Activated naive CD4-positive, alpha-beta T cell treated with anti-CD3 and anti-CD28 coated beads for 36 hours (primary cell): ENCODE results near the gene PYGO2. TPM values are rescaled to one million over a fixed set of nuclear protein-coding genes. Genes with fewer than 3 reads are reported as not detected.
"Not testable (repeated sequence)": the region's sequence is repeated elsewhere in the genome, so short reads cannot be mapped to it uniquely, and the experiment has no call there.

Source experiments
- CTCF ChIA-PET: fragments of 350-600 bp; sonication (Branson Sonifier 250); formaldehyde crosslinking; loops from one replicate; lab custom pipeline; 2021; ENCODE audit warnings: antibody characterized with exemption; lab: Charles Lee
- DNase-seq: peaks from one replicate; pipeline ENCODE4 v3.0.0-alpha.2; 2020
- H3K27ac Mint-ChIP-seq: one replicate; pipeline ENCODE4 v1.8.0; 2021; ENCODE audit warnings: mild to moderate bottlenecking, mixed read lengths
- H3K27me3 Mint-ChIP-seq: one replicate; pipeline ENCODE4 v1.8.0; 2021; ENCODE audit warnings: low read depth, mixed read lengths
- H3K36me3 Mint-ChIP-seq: one replicate; pipeline ENCODE4 v1.8.0; 2021; ENCODE audit warnings: low read depth, mixed read lengths
- H3K4me1 Mint-ChIP-seq: one replicate; pipeline ENCODE4 v1.8.0; 2021; ENCODE audit warnings: low read depth, mixed read lengths
- H3K4me3 Mint-ChIP-seq: one replicate; pipeline ENCODE4 v1.8.0; 2021; ENCODE audit warnings: mild to moderate bottlenecking, moderate library complexity, mixed read lengths
- H3K9me3 Mint-ChIP-seq: one replicate; pipeline ENCODE4 v1.8.0; 2021; ENCODE audit warnings: mixed read lengths
- intact Hi-C: fragments of 100-400 bp; cut with micrococcal nuclease; formaldehyde crosslinking; loops from one replicate; pipeline ENCODE4 v1.15.1; 2023
- total RNA-seq, 2 experiments: library from RNA; stranded (reverse); gene quantifications; one replicate each; pipeline ENCODE4 v1.2.3, GENCODE V29; 2021

PYGO2 gene
- total RNA-seq, 2 experiments from 2014 or later, result 35.6 to 36.3 TPM

DNA sequence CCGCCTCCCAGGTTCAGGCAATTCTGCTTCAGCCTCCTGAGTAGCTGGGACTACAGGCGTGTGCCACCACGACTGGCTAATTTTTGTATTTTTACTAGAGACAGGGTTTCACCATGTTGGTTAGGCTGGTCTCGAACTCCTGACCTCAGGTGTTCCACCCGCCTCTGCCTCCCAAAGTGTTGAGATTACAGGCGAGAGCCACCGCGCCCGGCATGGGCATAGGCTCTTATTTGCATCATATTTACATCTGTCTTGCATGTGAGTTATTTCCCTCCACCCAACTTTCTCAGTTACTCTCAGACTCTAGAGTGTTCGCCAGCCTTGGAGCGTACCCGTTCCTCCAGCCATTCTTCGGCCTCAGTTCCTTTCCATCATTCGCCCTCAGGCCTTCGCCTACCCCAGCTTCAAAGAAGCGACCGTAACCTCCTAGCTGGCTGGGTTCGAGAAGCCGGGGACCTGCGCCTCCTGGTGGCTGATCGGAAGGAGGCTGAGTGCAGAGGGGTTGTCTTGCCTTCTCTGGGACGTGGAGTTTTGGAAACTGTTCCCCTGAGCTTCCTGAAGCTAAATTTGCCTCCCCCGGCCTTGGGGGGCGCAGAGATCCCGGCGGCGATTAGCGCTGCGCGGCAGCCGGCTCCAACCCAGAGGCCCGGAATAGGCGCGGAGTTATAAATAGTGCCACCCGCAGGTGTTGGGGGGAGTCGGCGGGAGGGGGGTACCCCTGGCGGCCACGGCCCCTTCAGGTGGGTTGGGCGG is 37.4 kb upstream of the PYGO2 start:
- CTCF ChIA-PET, result interaction anchor here (0.6 to 4.7 kb wide), 22 partner anchors 8 to 290 kb away, joined by 3 to 37 read pairs (median 6); partner anchors contain the start of genes CKS1B, FLAD1, PBXIP1 and PYGO2
- Mint-ChIP-seq H3K27ac (peak overlapping the region; percentile 94), H3K9me3 (no peaks in the 10 kb centered on the region), H3K4me1 (peaks cover 26% of the 10 kb centered on the region), H3K36me3 (peaks cover 8% of the 10 kb centered on the region), H3K4me3 (peak overlapping the region; percentile 75), H3K27me3 (no peaks in the 10 kb centered on the region)
- intact Hi-C loops, result loop anchor here (1.0 kb wide), 4 partner anchors 38 to 440 kb away; partner anchors contain the start of genes ADAM15 and PYGO2
- peak; percentile 85 for DNase-seq

DNA sequence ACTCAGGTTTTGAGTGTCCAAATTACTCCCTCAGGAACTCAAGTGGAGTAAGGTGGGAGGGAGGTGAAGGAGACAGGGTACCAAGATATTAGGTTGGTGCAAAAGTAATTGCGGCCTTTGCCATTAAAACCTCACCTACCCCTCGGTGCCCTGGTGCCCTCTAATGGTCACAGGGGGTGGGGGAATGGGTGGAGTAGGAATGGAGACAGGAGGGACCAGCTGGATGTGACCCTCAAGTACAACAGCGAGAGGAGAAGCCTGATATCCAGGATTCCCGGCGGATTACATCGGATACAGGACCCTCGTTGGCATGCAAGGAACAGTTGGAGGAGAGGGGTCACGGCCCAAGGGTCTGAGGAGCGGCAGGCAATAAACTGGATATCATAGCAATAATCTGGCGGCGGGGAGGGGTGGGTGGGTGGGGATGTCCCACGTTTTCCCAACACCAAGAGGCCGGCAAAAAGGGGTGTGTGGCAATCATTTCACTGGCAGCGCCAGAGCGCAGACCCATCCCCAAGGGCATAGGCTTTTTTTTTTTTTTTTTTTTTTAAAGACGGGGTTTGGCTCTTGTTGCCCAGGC is 36.7 kb upstream of the PYGO2 start:
- Mint-ChIP-seq H3K27me3 (no peaks in the 10 kb centered on the region), H3K4me3 (no peak overlapping the region), H3K27ac (peak overlapping the region; percentile 94), H3K4me1 (peaks cover 24% of the 10 kb centered on the region), H3K36me3 (peaks cover 4% of the 10 kb centered on the region), H3K9me3 (no peaks in the 10 kb centered on the region)
- CTCF ChIA-PET, result interaction anchor here (0.6 to 4.7 kb wide), 22 partner anchors 8 to 176 kb away, joined by 3 to 37 read pairs (median 6); partner anchors contain the start of genes CKS1B, FLAD1, PBXIP1 and PYGO2
- intact Hi-C loops, result no loop called here
- DNase-seq, result no peak

GRCh38 chr1:154996966-154997701 is 35.6 kb upstream of the PYGO2 start:
- peak overlapping the region; percentile 56 for H3K27ac Mint-ChIP-seq

GRCh38 chr1:154995301-154995983 is 33.9 kb upstream of the PYGO2 start:
- H3K4me3 Mint-ChIP-seq, H3K36me3 Mint-ChIP-seq, H3K27me3 Mint-ChIP-seq, H3K9me3 Mint-ChIP-seq, intact Hi-C loops, H3K27ac Mint-ChIP-seq: not testable (repeated sequence)
- peaks cover 24% of the 10 kb centered on the region for H3K4me1 Mint-ChIP-seq
- DNase-seq, result peak; percentile 42
- CTCF ChIA-PET, result interaction anchor here (0.7 to 4.7 kb wide), 12 partner anchors 11 to 111 kb away, joined by 3 to 21 read pairs (median 4); partner anchors contain the start of gene FLAD1

More at GRCh38 chr1:154996966-154997701, 35.6 kb upstream of the PYGO2 start:
- H3K36me3 Mint-ChIP-seq, result peaks cover 2% of the 10 kb centered on the region
- H3K4me1 Mint-ChIP-seq, result peaks cover 24% of the 10 kb centered on the region
- H3K4me3 Mint-ChIP-seq, result no peak overlapping the region
- CTCF ChIA-PET, result interaction anchor here (1.1 to 4.7 kb wide), 10 partner anchors 9 to 59 kb away, joined by 3 to 37 read pairs (median 8); partner anchors contain the start of genes FLAD1 and PYGO2
- intact Hi-C loops, result no loop called here
- no peaks in the 10 kb centered on the region for H3K27me3 Mint-ChIP-seq
- no peak for DNase-seq
- no peaks in the 10 kb centered on the region for H3K9me3 Mint-ChIP-seq

- DNase-seq, result no peak
- peaks cover 21% of the 10 kb centered on the region for H3K4me1 Mint-ChIP-seq
These were observed 33.0 kb upstream of the PYGO2 start for GRCh38 chr1:154994591-154994990.

GRCh38 chr1:154994269-154994587 is 32.6 kb upstream of the PYGO2 start:
- H3K27ac Mint-ChIP-seq, result no peak overlapping the region
- no peaks in the 10 kb centered on the region for H3K27me3 Mint-ChIP-seq
- intact Hi-C loops, result no loop called here
- H3K4me3 Mint-ChIP-seq, result no peak overlapping the region
- H3K36me3 Mint-ChIP-seq, result peaks cover 6% of the 10 kb centered on the region
- no peaks in the 10 kb centered on the region for H3K9me3 Mint-ChIP-seq
- CTCF ChIA-PET, result interaction anchor here (0.8 to 2.4 kb wide), 9 partner anchors 12 to 173 kb away, joined by 3 to 9 read pairs (median 4); partner anchors contain the start of genes ADAM15 and PBXIP1
- DNase-seq, result no peak
- H3K4me1 Mint-ChIP-seq, result peaks cover 20% of the 10 kb centered on the region

More at GRCh38 chr1:154994591-154994990, 33.0 kb upstream of the PYGO2 start:
- Mint-ChIP-seq H3K36me3 (peaks cover 5% of the 10 kb centered on the region), H3K9me3 (no peaks in the 10 kb centered on the region), H3K4me3 (no peak overlapping the region), H3K27me3 (no peaks in the 10 kb centered on the region), H3K27ac (no peak overlapping the region)
- CTCF ChIA-PET, result interaction anchor here (0.8 to 2.4 kb wide), 6 partner anchors 23 to 173 kb away, joined by 4 to 9 read pairs (median 4); partner anchors contain the start of genes ADAM15 and PBXIP1
- intact Hi-C loops, result no loop called here

GRCh38 chr1:154993572-154994268 is 32.1 kb upstream of the PYGO2 start, which contains the start of gene LENEP:
LENEP (plus strand) TSS chr1:154993586; CDS start chr1:154993608, 22 bp downstream.
- CTCF ChIA-PET, result interaction anchor here (0.7 to 2.4 kb wide), 12 partner anchors 11 to 174 kb away, joined by 3 to 9 read pairs (median 4); partner anchors contain the start of genes ADAM15 and PBXIP1
- intact Hi-C loops, result no loop called here
- Mint-ChIP-seq H3K4me3 (no peak within 1 kb of the TSS), H3K27ac (no peak within 1 kb of the TSS), H3K36me3 (peaks cover 10% of the 10 kb centered on the region), H3K27me3 (no peaks in the 10 kb centered on the region), H3K4me1 (peaks cover 17% of the 10 kb centered on the region), H3K9me3 (no peaks in the 10 kb centered on the region)
- no peak for DNase-seq

GRCh38 chr1:154992721-154993571 is 31.4 kb upstream of the PYGO2 start:
- no peak overlapping the region for H3K4me3 Mint-ChIP-seq
- peaks cover 10% of the 10 kb centered on the region for H3K36me3 Mint-ChIP-seq
- H3K27me3 Mint-ChIP-seq, result no peaks in the 10 kb centered on the region
- CTCF ChIA-PET, result interaction anchor here (0.7 to 2.0 kb wide), 7 partner anchors 12 to 92 kb away, joined by 3 to 9 read pairs (median 4); partner anchors contain the start of gene ADAM15
- no peak for DNase-seq
- H3K27ac Mint-ChIP-seq, result no peak overlapping the region
- H3K9me3 Mint-ChIP-seq, result no peaks in the 10 kb centered on the region
- intact Hi-C loops, result no loop called here
- peaks cover 18% of the 10 kb centered on the region for H3K4me1 Mint-ChIP-seq

GRCh38 chr1:154990276-154990675 is 28.7 kb upstream of the PYGO2 start:
- H3K4me3 Mint-ChIP-seq, result no peak overlapping the region
- H3K4me1 Mint-ChIP-seq, result peaks cover 14% of the 10 kb centered on the region
- no peaks in the 10 kb centered on the region for H3K9me3 Mint-ChIP-seq
- no peak overlapping the region for H3K27ac Mint-ChIP-seq
- intact Hi-C loops, result no loop called here
- CTCF ChIA-PET, result interaction anchor here (1.2 kb wide), 1 partner anchor 9 kb away, joined by 6 read pairs; no protein-coding TSS in a partner anchor
- no peaks in the 10 kb centered on the region for H3K27me3 Mint-ChIP-seq
- no peak for DNase-seq
- peaks cover 12% of the 10 kb centered on the region for H3K36me3 Mint-ChIP-seq

DNA sequence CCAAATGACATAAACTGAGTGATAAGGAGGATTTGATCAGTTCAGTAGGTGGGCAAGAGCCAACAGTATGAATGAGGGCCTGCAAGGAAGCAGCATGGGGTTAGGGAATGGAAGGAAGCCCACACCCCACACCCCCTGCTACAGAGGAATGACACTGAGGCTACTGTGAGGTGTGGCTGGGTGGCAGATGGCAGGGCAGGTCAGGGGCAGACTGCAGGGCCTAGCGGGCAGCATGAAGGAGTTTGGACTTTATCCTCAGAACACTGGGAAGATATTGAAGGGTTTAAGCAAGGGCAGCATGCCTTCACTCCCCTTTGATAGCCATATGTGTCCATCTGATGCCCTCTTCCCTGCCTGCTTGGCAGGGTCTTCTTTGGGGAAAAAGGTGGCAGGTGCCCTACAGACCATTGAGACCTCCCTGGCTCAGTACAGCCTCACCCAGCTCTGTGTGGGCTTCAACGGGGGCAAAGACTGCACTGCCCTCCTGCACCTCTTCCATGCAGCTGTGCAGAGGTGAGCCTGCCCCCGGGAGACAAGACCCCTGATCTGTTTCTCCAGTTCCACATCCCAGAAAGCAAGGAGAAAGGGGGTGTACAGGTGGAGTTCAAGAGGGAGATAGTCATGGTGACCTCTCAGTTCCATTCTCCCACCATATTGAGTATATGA is 27.7 kb upstream of the PYGO2 start:
- no peak overlapping the region for H3K27ac Mint-ChIP-seq
- DNase-seq, result no peak
- intact Hi-C loops, result no loop called here
- no peak overlapping the region for H3K4me3 Mint-ChIP-seq
- H3K9me3 Mint-ChIP-seq, result no peaks in the 10 kb centered on the region
- CTCF ChIA-PET, result interaction anchor here (0.6 to 1.9 kb wide), 4 partner anchors 9 to 79 kb away, joined by 3 to 24 read pairs (median 5); no protein-coding TSS in a partner anchor
- H3K4me1 Mint-ChIP-seq, result peaks cover 20% of the 10 kb centered on the region
- H3K36me3 Mint-ChIP-seq, result peaks cover 12% of the 10 kb centered on the region
- H3K27me3 Mint-ChIP-seq, result no peaks in the 10 kb centered on the region
